ENCODE results near the gene ORM2. TPM values are rescaled to one million over a fixed set of nuclear protein-coding genes. Genes with fewer than 3 reads are reported as not detected.

Gene ORM2
- total RNA-seq, 1 donor from 2014 or later: not detected

DNA sequence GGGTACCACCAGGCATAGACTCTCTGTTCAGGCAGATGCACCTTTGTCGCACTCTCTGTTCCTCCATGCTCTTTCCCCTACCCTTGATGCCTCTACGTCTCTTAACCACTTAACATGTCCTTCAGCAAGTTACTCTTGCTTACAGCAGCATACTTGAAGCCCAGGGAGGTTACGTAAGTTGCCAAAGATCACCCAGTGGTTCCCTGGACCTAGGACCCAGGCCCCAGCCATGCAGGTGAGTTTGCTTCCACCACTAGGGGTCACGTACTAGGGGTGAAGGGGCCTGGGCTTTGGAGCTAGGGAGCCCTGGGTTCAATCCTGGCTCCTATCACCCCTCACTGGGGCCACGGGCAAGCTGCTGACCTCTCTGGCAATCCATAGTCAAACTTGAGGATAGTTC lies 49.2 kb downstream of the ORM2 start:
- Mint-ChIP-seq H3K9me3 (no peaks in the 10 kb centered on the region), H3K27ac (ENCODE audit: unreplicated experiment) (peak overlapping the region; percentile 28), H3K4me3 (no peak overlapping the region), H3K4me1 (peaks cover 24% of the 10 kb centered on the region), H3K27me3 (ENCODE audit: low read depth) (no peaks in the 10 kb centered on the region), H3K36me3 (ENCODE audit: low read depth) (peaks cover 3% of the 10 kb centered on the region)
- DNase-seq (ENCODE audit: low read depth, low spot score): no peak
- TF ChIP-seq, protein P1, sequence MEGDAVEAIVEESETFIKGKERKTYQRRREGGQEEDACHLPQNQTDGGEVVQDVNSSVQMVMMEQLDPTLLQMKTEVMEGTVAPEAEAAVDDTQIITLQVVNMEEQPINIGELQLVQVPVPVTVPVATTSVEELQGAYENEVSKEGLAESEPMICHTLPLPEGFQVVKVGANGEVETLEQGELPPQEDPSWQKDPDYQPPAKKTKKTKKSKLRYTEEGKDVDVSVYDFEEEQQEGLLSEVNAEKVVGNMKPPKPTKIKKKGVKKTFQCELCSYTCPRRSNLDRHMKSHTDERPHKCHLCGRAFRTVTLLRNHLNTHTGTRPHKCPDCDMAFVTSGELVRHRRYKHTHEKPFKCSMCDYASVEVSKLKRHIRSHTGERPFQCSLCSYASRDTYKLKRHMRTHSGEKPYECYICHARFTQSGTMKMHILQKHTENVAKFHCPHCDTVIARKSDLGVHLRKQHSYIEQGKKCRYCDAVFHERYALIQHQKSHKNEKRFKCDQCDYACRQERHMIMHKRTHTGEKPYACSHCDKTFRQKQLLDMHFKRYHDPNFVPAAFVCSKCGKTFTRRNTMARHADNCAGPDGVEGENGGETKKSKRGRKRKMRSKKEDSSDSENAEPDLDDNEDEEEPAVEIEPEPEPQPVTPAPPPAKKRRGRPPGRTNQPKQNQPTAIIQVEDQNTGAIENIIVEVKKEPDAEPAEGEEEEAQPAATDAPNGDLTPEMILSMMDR (conservative IDR thresholded peaks at IDR 0.05): no peak

Other genes with a start within 250 kb of the ORM2 start
- gene KIF12, start 230.6 kb upstream of the ORM2 start, total RNA-seq: not detected in 2 replicates
- 15.3 and 20.3 TPM in 2 replicates for gene COL27A1, start 174.3 kb upstream of the ORM2 start, total RNA-seq
- not detected in 2 replicates for gene ORM1, start 6.8 kb upstream of the ORM2 start, total RNA-seq
- 13.4 and 16.6 TPM in 2 replicates for gene AKNA, start 58.1 kb downstream of the ORM2 start, total RNA-seq
- 8.9 and 9.5 TPM in 2 replicates for gene WHRN, start 175.6 kb downstream of the ORM2 start, total RNA-seq